ENCODE results near the gene RAB27B. TPM values are rescaled to one million over a fixed set of nuclear protein-coding genes. Genes with fewer than 3 reads are reported as not detected.

The RAB27B gene
- total and polyA plus RNA-seq, 2 donors (not counting 1 experiment from before 2014, with no cell fraction given) = 0.01 to 0.07 TPM

DNA sequence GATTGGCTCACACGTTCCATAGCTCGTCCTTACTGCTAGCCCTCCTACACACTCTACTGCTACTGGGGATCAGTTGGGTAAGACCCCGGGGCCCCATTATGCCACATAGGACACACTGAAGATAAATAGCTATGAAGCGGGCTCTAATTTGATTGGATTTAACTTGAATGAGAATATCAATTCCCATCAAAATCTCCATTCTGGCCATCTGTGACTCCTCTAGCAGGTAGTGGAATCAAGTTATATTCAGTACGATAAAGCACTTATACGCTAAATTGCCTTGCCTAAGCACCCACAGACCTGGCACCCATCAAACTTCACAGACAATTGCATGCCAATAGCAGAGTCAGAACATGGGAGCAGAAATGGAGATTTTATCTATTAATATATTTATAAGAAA is 91.1 kb downstream of the RAB27B start:
- ChIA-PET POLR2A (no interaction called here), CTCF (interaction anchor here (0.7 kb wide), 1 partner anchor 542 kb away, joined by 3 read pairs; no protein-coding TSS in a partner anchor)
- no peak overlapping the region for H3K27ac Mint-ChIP-seq
- no peak for ATAC-seq (ENCODE audit: low read depth)
- no peak for DNase-seq
- H3K4me3 Mint-ChIP-seq = no peak overlapping the region
- no peaks in the 10 kb centered on the region for H3K9me3 Mint-ChIP-seq (ENCODE audit: insufficient read depth)
- no peak overlapping the region for H2AFZ ChIP-seq (ENCODE audit: insufficient read depth, low read depth, low read length, poor library complexity, severe bottlenecking)
- TF ChIP-seq EZH2 (IDR thresholded peaks at IDR 0.05; ENCODE audit: borderline replicate concordance, insufficient read depth, low read depth, low read length, poor library complexity, severe bottlenecking) = no peak
- TF ChIP-seq, protein P1, sequence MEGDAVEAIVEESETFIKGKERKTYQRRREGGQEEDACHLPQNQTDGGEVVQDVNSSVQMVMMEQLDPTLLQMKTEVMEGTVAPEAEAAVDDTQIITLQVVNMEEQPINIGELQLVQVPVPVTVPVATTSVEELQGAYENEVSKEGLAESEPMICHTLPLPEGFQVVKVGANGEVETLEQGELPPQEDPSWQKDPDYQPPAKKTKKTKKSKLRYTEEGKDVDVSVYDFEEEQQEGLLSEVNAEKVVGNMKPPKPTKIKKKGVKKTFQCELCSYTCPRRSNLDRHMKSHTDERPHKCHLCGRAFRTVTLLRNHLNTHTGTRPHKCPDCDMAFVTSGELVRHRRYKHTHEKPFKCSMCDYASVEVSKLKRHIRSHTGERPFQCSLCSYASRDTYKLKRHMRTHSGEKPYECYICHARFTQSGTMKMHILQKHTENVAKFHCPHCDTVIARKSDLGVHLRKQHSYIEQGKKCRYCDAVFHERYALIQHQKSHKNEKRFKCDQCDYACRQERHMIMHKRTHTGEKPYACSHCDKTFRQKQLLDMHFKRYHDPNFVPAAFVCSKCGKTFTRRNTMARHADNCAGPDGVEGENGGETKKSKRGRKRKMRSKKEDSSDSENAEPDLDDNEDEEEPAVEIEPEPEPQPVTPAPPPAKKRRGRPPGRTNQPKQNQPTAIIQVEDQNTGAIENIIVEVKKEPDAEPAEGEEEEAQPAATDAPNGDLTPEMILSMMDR (IDR thresholded peaks at IDR 0.05) = no peak
- no peak overlapping the region for H3K4me3 ChIP-seq (ENCODE audit: control extremely low read depth in 1 of 5, extremely low read depth in 1 of 5, insufficient read depth in 1 of 5, low read depth in 2 of 5, low read length in 4 of 5)
- WGBS (ENCODE audit: insufficient coverage) = 100% methylated on average over 1 of the region's 6 CpGs
- peaks cover 14% of the 10 kb centered on the region for H3K27me3 Mint-ChIP-seq
- H4K20me1 ChIP-seq (ENCODE audit: control insufficient read depth, insufficient read depth, low read length, poor library complexity, severe bottlenecking) = no peaks in the 10 kb centered on the region
- no peak overlapping the region for H3K4me2 ChIP-seq (replicated peaks; ENCODE audit: low read depth, low read length, poor library complexity, severe bottlenecking)
- intact Hi-C loops (cut with micrococcal nuclease) = no loop called here
- H3K27ac ChIP-seq (ENCODE audit: low read length in 2 of 2) = no peak overlapping the region
- H3K79me2 ChIP-seq (ENCODE audit: control insufficient read depth, insufficient read depth, low read length) = no peaks in the 10 kb centered on the region
- no peaks in the 10 kb centered on the region for H3K36me3 ChIP-seq (replicated peaks in 1 of 2; ENCODE audit: control extremely low read depth in 1 of 2, control insufficient read depth in 1 of 2, extremely low read depth in 1 of 2, insufficient read depth in 2 of 2, low read length in 1 of 2)
- no peak overlapping the region for H3K9ac ChIP-seq (ENCODE audit: low read length)
- peaks cover 0 to 3% (median 0%) of the 10 kb centered on the region in 4 experiments for H3K27me3 ChIP-seq (replicated peaks in 1 of 4; ENCODE audit: control extremely low read depth in 1 of 4, control insufficient read depth in 3 of 4, insufficient read depth in 4 of 4, low read length in 3 of 4)
- no peaks in the 10 kb centered on the region for H3K9me3 ChIP-seq (ENCODE audit: control extremely low read depth in 1 of 3, control insufficient read depth in 2 of 3, insufficient read depth in 1 of 3, low read length in 2 of 3)
- no peaks in the 10 kb centered on the region for H3K4me1 ChIP-seq (ENCODE audit: control insufficient read depth in 2 of 2, insufficient read depth in 2 of 2, low read length in 2 of 2)
- no peaks in the 10 kb centered on the region for H3K4me1 Mint-ChIP-seq

DNA sequence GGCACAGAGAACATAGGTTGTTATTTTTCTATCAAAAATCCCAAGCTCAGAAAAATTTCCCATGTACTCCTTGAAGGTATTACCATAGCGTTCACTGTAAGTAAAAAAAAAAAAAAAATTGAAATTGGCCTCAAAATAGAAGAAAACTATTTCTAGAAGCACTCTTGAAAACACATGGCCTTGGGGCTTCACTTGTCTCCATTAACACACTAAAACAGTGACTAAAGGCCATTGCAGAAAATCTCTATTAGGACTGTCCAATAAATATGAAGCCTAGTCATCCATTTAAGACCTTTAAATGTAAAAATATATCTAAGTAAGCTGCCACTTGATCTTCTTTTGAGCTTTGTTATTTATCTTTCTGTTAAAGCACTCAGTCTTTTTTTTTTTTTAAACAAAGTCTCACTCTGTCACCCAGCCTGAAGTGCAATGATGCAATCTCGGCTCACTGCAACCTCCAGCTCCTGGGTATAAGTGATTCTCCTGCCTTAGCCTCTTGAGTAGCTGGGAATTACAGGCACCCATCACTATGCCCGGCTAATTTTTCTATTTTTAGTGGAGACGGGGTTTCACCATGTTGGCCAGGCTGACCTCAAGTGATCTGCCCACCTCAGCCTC is 95.2 kb downstream of the RAB27B start:
- Histone ChIP-seq H4K20me1 (ENCODE audit: control insufficient read depth, insufficient read depth, low read length, poor library complexity, severe bottlenecking) (no peaks in the 10 kb centered on the region), H2AFZ (ENCODE audit: insufficient read depth, low read depth, low read length, poor library complexity, severe bottlenecking) (no peak overlapping the region), H3K4me3 (ENCODE audit: control extremely low read depth in 1 of 5, extremely low read depth in 1 of 5, insufficient read depth in 1 of 5, low read depth in 2 of 5, low read length in 4 of 5) (no peak overlapping the region), H3K4me1 (ENCODE audit: control insufficient read depth in 2 of 2, insufficient read depth in 2 of 2, low read length in 2 of 2) (no peaks in the 10 kb centered on the region), H3K9me3 (ENCODE audit: control extremely low read depth in 1 of 3, control insufficient read depth in 2 of 3, insufficient read depth in 1 of 3, low read length in 2 of 3) (no peaks in the 10 kb centered on the region), H3K4me2 (replicated peaks; ENCODE audit: low read depth, low read length, poor library complexity, severe bottlenecking) (no peak overlapping the region), H3K36me3 (replicated peaks in 1 of 2; ENCODE audit: control extremely low read depth in 1 of 2, control insufficient read depth in 1 of 2, extremely low read depth in 1 of 2, insufficient read depth in 2 of 2, low read length in 1 of 2) (no peaks in the 10 kb centered on the region), H3K79me2 (ENCODE audit: control insufficient read depth, insufficient read depth, low read length) (no peaks in the 10 kb centered on the region), H3K27me3 (replicated peaks in 1 of 4; ENCODE audit: control extremely low read depth in 1 of 4, control insufficient read depth in 3 of 4, insufficient read depth in 4 of 4, low read length in 3 of 4) (peaks cover 0 to 3% (median 0%) of the 10 kb centered on the region in 4 experiments), H3K27ac (ENCODE audit: low read length in 2 of 2) (no peak overlapping the region), H3K9ac (ENCODE audit: low read length) (no peak overlapping the region)
- DNase-seq (no peak), ATAC-seq (ENCODE audit: low read depth) (no peak)
- ChIA-PET POLR2A (no interaction called here), CTCF (no interaction called here)
- no peaks in the 10 kb centered on the region for H3K4me1 Mint-ChIP-seq
- TF ChIP-seq, protein P1 (IDR thresholded peaks at IDR 0.05) = no peak
- no peak for TF ChIP-seq EZH2 (IDR thresholded peaks at IDR 0.05; ENCODE audit: borderline replicate concordance, insufficient read depth, low read depth, low read length, poor library complexity, severe bottlenecking)
- intact Hi-C loops (cut with micrococcal nuclease) = no loop called here
- WGBS (ENCODE audit: insufficient coverage) = 94% methylated on average over 2 of the region's 4 CpGs
- peaks cover 14% of the 10 kb centered on the region for H3K27me3 Mint-ChIP-seq
- H3K4me3 Mint-ChIP-seq = no peak overlapping the region
- no peak overlapping the region for H3K27ac Mint-ChIP-seq
- no peaks in the 10 kb centered on the region for H3K9me3 Mint-ChIP-seq (ENCODE audit: insufficient read depth)
